Effector memory CD4-positive, alpha-beta T cell (primary cell): Measurements from ENCODE around the gene SOCS4.
"Not testable (repeated sequence)": the region's sequence is repeated elsewhere in the genome, so short reads cannot be mapped to it uniquely, and the experiment has no call there.

ENCODE experiments used
- DNase-seq, 3 donors: peaks; one replicate each; pipeline ENCODE4 v3.0.0-alpha.2; 2020
- H3K27ac ChIP-seq: 2 replicates; pipeline ENCODE4 v1.7.0; 2013; ENCODE audit warnings: mild to moderate bottlenecking, low read length, moderate library complexity; ENCODE audit not compliant: insufficient read depth, poor library complexity, severe bottlenecking
- H3K27me3 ChIP-seq: replicated peaks from 2 replicates; pipeline ENCODE4 v1.7.0; 2013; ENCODE audit warnings: mild to moderate bottlenecking, low read length; ENCODE audit not compliant: insufficient read depth, control insufficient read depth, poor library complexity, severe bottlenecking
- H3K36me3 ChIP-seq: 2 replicates; pipeline ENCODE4 v1.7.0; 2013; ENCODE audit warnings: mild to moderate bottlenecking, low read length, moderate library complexity; ENCODE audit not compliant: control insufficient read depth, insufficient read depth
- H3K4me1 ChIP-seq: 2 replicates; pipeline ENCODE4 v1.7.0; 2013; ENCODE audit warnings: low read length, mild to moderate bottlenecking; ENCODE audit not compliant: control insufficient read depth, insufficient read depth, poor library complexity, severe bottlenecking
- H3K4me3 ChIP-seq: 2 replicates; pipeline ENCODE4 v1.7.0; 2013; ENCODE audit warnings: low read length, low read depth, mild to moderate bottlenecking; ENCODE audit not compliant: insufficient read depth, poor library complexity, severe bottlenecking
- H3K9me3 ChIP-seq: 2 replicates; pipeline ENCODE4 v1.7.0; 2013; ENCODE audit warnings: mild to moderate bottlenecking, low read length, moderate library complexity; ENCODE audit not compliant: control insufficient read depth

The SOCS4 gene

GRCh38 chr14:55064896-55065295, 37.9 kb downstream of the SOCS4 start:
- peaks cover 30% of the 10 kb centered on the region for H3K36me3 ChIP-seq
- H3K27ac ChIP-seq, H3K4me3 ChIP-seq, H3K27me3 ChIP-seq, H3K4me1 ChIP-seq, DNase-seq, H3K9me3 ChIP-seq: not testable (repeated sequence)

- no peak for DNase-seq
- H3K4me1 ChIP-seq = no peaks in the 10 kb centered on the region
- H3K27me3 ChIP-seq = no peaks in the 10 kb centered on the region
- H3K4me3 ChIP-seq = no peak overlapping the region
- no peaks in the 10 kb centered on the region for H3K9me3 ChIP-seq
- H3K36me3 ChIP-seq = peaks cover 30% of the 10 kb centered on the region
- no peak overlapping the region for H3K27ac ChIP-seq
Measured at GRCh38 chr14:55065411-55065810, 38.4 kb downstream of the SOCS4 start.

- Histone ChIP-seq H3K4me3 (no peak overlapping the region), H3K36me3 (peaks cover 30% of the 10 kb centered on the region), H3K9me3 (no peaks in the 10 kb centered on the region), H3K4me1 (no peaks in the 10 kb centered on the region), H3K27ac (no peak overlapping the region), H3K27me3 (no peaks in the 10 kb centered on the region)
- no peak for DNase-seq
Measured at GRCh38 chr14:55066223-55066622, 39.2 kb downstream of the SOCS4 start.

- H3K27me3 ChIP-seq = no peaks in the 10 kb centered on the region
- no peak for DNase-seq
- peaks cover 5% of the 10 kb centered on the region for H3K4me1 ChIP-seq
- H3K4me3 ChIP-seq = no peak overlapping the region
- H3K27ac ChIP-seq = no peak overlapping the region
- no peaks in the 10 kb centered on the region for H3K36me3 ChIP-seq
- H3K9me3 ChIP-seq = no peaks in the 10 kb centered on the region
Measured at GRCh38 chr14:55070981-55071411, 44.0 kb downstream of the SOCS4 start.

GRCh38 chr14:55071870-55072640, 45.0 kb downstream of the SOCS4 start:
- Histone ChIP-seq H3K9me3 (no peaks in the 10 kb centered on the region), H3K4me1 (peaks cover 5% of the 10 kb centered on the region), H3K27me3 (no peaks in the 10 kb centered on the region), H3K36me3 (no peaks in the 10 kb centered on the region), H3K4me3 (peak overlapping the region; percentile 17), H3K27ac (peak overlapping the region; percentile 20)
- DNase-seq = no peak

GRCh38 chr14:55073856-55074255, 46.8 kb downstream of the SOCS4 start:
- H3K4me1 ChIP-seq = peaks cover 5% of the 10 kb centered on the region
- H3K27ac ChIP-seq = no peak overlapping the region
- DNase-seq = no peak

GRCh38 chr14:55074662-55075061, 47.6 kb downstream of the SOCS4 start:
- no peak overlapping the region for H3K27ac ChIP-seq
- H3K4me1 ChIP-seq = peaks cover 5% of the 10 kb centered on the region
- peak overlapping the region; percentile 30 for H3K4me3 ChIP-seq
- no peaks in the 10 kb centered on the region for H3K9me3 ChIP-seq
- no peaks in the 10 kb centered on the region for H3K36me3 ChIP-seq
- DNase-seq = no peak
- H3K27me3 ChIP-seq = no peaks in the 10 kb centered on the region

More at GRCh38 chr14:55073856-55074255, 46.8 kb downstream of the SOCS4 start:
- Histone ChIP-seq H3K27me3 (no peaks in the 10 kb centered on the region), H3K36me3 (no peaks in the 10 kb centered on the region), H3K4me3 (no peak overlapping the region), H3K9me3 (no peaks in the 10 kb centered on the region)

GRCh38 chr14:55075628-55076175, 48.7 kb downstream of the SOCS4 start:
- H3K27ac ChIP-seq = no peak overlapping the region
- no peak for DNase-seq
- no peaks in the 10 kb centered on the region for H3K27me3 ChIP-seq
- peaks cover 5% of the 10 kb centered on the region for H3K4me1 ChIP-seq
- H3K9me3 ChIP-seq = no peaks in the 10 kb centered on the region
- H3K36me3 ChIP-seq = no peaks in the 10 kb centered on the region
- H3K4me3 ChIP-seq = no peak overlapping the region

GRCh38 chr14:55077170-55078151, 50.4 kb downstream of the SOCS4 start:
- no peaks in the 10 kb centered on the region for H3K27me3 ChIP-seq
- no peaks in the 10 kb centered on the region for H3K9me3 ChIP-seq
- H3K36me3 ChIP-seq = no peaks in the 10 kb centered on the region
- peaks cover 4% of the 10 kb centered on the region for H3K4me1 ChIP-seq
- no peak overlapping the region for H3K4me3 ChIP-seq
- no peak for DNase-seq
- H3K27ac ChIP-seq = no peak overlapping the region
